HepG2 (cell line): ENCODE data around the gene RBM8A. TPM values are rescaled to one million over a fixed set of nuclear protein-coding genes. Genes with fewer than 3 reads are reported as not detected.
A peak's percentile ranks its signal among the peaks of the same experiment; 100 is the strongest.

Source experiments
- AHR ChIP-seq: IDR thresholded peaks from 2 replicates; pipeline ENCODE4 v1.6.1; 2018; ENCODE audit warnings: missing genetic modification reagents, missing compliant biosample characterization
- KDM6A ChIP-seq: IDR thresholded peaks from 2 replicates; pipeline ENCODE4 v1.6.1; 2016; ENCODE audit warnings: low read depth
- KMT2A ChIP-seq: sonication (generic); formaldehyde crosslinking; IDR thresholded peaks from 2 replicates; pipeline ENCODE4 v1.4.0; 2020; ENCODE audit warnings: missing genetic modification reagents
- MAZ ChIP-seq, 2 experiments: sonication (generic) in 1 of 2; formaldehyde crosslinking in 1 of 2; IDR thresholded peaks; 2 replicates each; pipeline versions ENCODE4 v1.5.0 to v1.6.1; 2012 to 2020; ENCODE audit warnings: low read depth in 2 of 2, mild to moderate bottlenecking in 2 of 2, borderline replicate concordance in 1 of 2, improper control_type of control experiment in 1 of 2, low read length in 1 of 2, missing genetic modification reagents in 1 of 2, moderate library complexity in 1 of 2
- NR2F1 ChIP-seq, 2 experiments: fragments of 450-650 bp in 1 of 2; formaldehyde crosslinking in 1 of 2; IDR thresholded peaks; 2 replicates each; pipeline versions ENCODE4 v1.5.0 to v1.6.1; 2016 to 2020; ENCODE audit warnings: mild to moderate bottlenecking in 1 of 2, missing compliant biosample characterization in 1 of 2, missing genetic modification reagents in 1 of 2, moderate library complexity in 1 of 2
- PHF21A ChIP-seq: sonication (generic); formaldehyde crosslinking; IDR thresholded peaks from 2 replicates; pipeline ENCODE4 v1.5.0; 2020; ENCODE audit warnings: mild to moderate bottlenecking, missing genetic modification reagents
- RBM22 ChIP-seq: fragments of 200-400 bp; formaldehyde crosslinking; optimal IDR thresholded peaks from 2 replicates; pipeline ENCODE3; 2017; ENCODE audit warnings: mild to moderate bottlenecking, low read length, moderate library complexity
- SMAD3 ChIP-seq: sonication (generic); formaldehyde crosslinking; IDR thresholded peaks from 2 replicates; pipeline ENCODE4 v1.4.0; 2020; ENCODE audit warnings: missing genetic modification reagents
- SMC3 ChIP-seq: IDR thresholded peaks from 2 replicates; pipeline ENCODE4 v1.6.1; 2011; ENCODE audit warnings: low read length, improper control_type of control experiment
- TFDP1 ChIP-seq: IDR thresholded peaks from 2 replicates; pipeline ENCODE4 v1.6.1; 2016; ENCODE audit warnings: missing compliant biosample characterization, missing genetic modification reagents, borderline replicate concordance
- TRAFD1 ChIP-seq: sonication (generic); formaldehyde crosslinking; IDR thresholded peaks from 2 replicates; pipeline ENCODE4 v1.5.1; 2020; ENCODE audit warnings: missing genetic modification reagents, mild to moderate bottlenecking, borderline replicate concordance
- ZNF101 ChIP-seq: sonication (generic); formaldehyde crosslinking; IDR thresholded peaks from 2 replicates; pipeline ENCODE4 v1.4.0; 2020; ENCODE audit warnings: mild to moderate bottlenecking, low read depth, missing genetic modification reagents, borderline replicate concordance
- ZNF251 ChIP-seq: sonication (generic); formaldehyde crosslinking; IDR thresholded peaks from 2 replicates; pipeline ENCODE4 v1.9.0; 2021; ENCODE audit warnings: mild to moderate bottlenecking, missing genetic modification reagents
- ZNF879 ChIP-seq: sonication (generic); formaldehyde crosslinking; IDR thresholded peaks from 2 replicates; pipeline ENCODE4 v1.8.1; 2023; ENCODE audit warnings: missing genetic modification reagents
- polyA plus RNA-seq, 8 experiments: library from polyadenylated mRNA; depleted of rRNA in 3 of 8; stranded (reverse) in 7 of 8; unstranded in 1 of 8; fragments of >200 nt; fragmentation: Illumina TruSeq in 4 of 8; extraction: Trizol in 4 of 8; gene quantifications; 2 replicates each; pipeline versions ENCODE4 v1.2.1 to v1.2.3, GENCODE V29; 2011 to 2016; ENCODE audit warnings: low read depth in 4 of 8, missing spikeins in 1 of 8, mixed read lengths in 1 of 8; ENCODE audit not compliant: insufficient read depth in 1 of 8
- total RNA-seq, 5 experiments: library from RNA; depleted of rRNA; stranded (reverse); fragments of >200 nt; fragmentation: Illumina TruSeq; extraction: Trizol; gene quantifications; 2 replicates each; pipeline ENCODE4 v1.2.3, GENCODE V29; 2016; ENCODE audit warnings: low read depth in 1 of 5
- TF ChIP-seq, protein P1 (sequence below): sonication (generic); formaldehyde crosslinking; IDR thresholded peaks from 2 replicates; pipeline ENCODE4 v1.4.0; 2020; ENCODE audit warnings: missing genetic modification reagents, mild to moderate bottlenecking, borderline replicate concordance
- TF ChIP-seq, protein P2 (sequence below): sonication (generic); formaldehyde crosslinking; IDR thresholded peaks from 2 replicates; pipeline ENCODE4 v1.8.0; 2022; ENCODE audit warnings: missing genetic modification reagents, mild to moderate bottlenecking, moderate library complexity, borderline replicate concordance
- TF ChIP-seq, protein P3 (sequence below): sonication (generic); formaldehyde crosslinking; IDR thresholded peaks from 2 replicates; pipeline ENCODE4 v1.4.0; 2020; ENCODE audit warnings: missing genetic modification reagents

Gene RBM8A
- total and polyA plus RNA-seq, 2 of the 13 experiments (the other 11 are each of a cell fraction or from before 2014, with no cell fraction given): 106 to 162 TPM

DNA sequence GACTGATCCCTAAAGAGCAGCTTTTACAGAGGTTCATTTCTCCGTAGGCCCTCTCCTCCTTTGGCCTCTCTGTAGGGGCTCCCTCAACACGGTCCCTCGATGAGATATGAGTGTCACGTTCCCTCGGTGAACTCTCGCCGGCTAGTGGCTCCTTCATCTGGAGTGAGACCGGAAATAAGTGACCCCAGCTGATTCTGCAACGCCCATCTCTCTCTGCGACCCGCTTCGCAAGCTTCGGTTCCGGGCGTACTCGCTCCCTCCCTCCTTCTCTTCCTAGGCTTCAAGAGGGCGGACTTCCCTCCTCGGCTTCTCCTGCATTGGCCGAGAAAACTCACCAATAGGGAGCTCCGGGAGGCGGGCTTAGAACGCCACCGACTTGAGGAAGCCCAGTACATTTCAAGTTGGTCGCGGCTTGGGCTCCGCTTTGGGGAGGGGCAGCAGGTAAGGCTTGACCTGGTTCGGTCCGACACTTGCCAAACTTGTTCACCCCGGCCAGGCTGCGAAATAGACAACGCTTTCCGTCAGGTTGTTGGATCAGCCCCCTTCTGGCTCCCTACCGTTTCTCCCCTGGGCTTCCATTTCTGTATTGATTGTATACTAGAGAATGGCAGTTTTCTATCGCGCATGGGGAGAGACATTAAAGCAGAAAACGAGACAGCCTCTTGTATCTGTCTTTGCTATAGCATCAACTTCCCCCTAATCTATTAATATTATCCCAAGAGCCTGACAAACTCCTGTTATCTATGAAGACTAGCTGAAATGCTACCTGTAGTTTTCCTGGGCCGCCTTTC is 37.2 kb upstream of the RBM8A start, which contains the start of the genes ANKRD34A and POLR3GL (continued):
- TF ChIP-seq NR2F1 (CRISPR knock-in tag; IDR thresholded peaks at IDR 0.05) (no peak), ZNF101 (CRISPR knock-in tag) (no peak), PHF21A (peak; percentile 49; the same call in 1 of the 2 replicates), RBM22 (no peak), ZNF879 (CRISPR knock-in tag) (no peak), MAZ (IDR thresholded peaks at IDR 0.05; ENCODE audit: borderline replicate concordance, low read depth, low read length) (peak; percentile 21; the same call in 1 of the 2 replicates), MAZ (CRISPR knock-in tag; IDR thresholded peaks at IDR 0.05; ENCODE audit: low read depth) (0 out of 2 replicates have a peak, but pooled peaks have one; percentile 52), SMC3 (peak; percentile 3; the same call in 1 of the 2 replicates), TFDP1 (CRISPR knock-in tag) (0 out of 2 replicates have a peak, but pooled peaks have one; percentile 27), KDM6A (CRISPR knock-in tag) (no peak), SMAD3 (CRISPR knock-in tag) (peak; percentile 59; the same call in 1 of the 2 replicates), TRAFD1 (no peak), AHR (CRISPR knock-in tag) (no peak), KMT2A (0 out of 2 replicates have a peak, but pooled peaks have one; percentile 52), ZNF251 (CRISPR knock-in tag) (no peak)
- TF ChIP-seq, protein P1, sequence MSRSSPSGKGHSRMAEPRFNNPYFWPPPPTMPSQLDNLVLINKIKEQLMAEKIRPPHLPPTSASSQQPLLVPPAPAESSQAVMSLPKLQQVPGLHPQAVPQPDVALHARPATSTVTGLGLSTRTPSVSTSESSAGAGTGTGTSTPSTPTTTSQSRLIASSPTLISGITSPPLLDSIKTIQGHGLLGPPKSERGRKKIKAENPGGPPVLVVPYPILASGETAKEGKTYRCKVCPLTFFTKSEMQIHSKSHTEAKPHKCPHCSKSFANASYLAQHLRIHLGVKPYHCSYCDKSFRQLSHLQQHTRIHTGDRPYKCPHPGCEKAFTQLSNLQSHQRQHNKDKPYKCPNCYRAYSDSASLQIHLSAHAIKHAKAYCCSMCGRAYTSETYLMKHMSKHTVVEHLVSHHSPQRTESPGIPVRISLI (CRISPR knock-in tag): no peak
- TF ChIP-seq, protein P2, sequence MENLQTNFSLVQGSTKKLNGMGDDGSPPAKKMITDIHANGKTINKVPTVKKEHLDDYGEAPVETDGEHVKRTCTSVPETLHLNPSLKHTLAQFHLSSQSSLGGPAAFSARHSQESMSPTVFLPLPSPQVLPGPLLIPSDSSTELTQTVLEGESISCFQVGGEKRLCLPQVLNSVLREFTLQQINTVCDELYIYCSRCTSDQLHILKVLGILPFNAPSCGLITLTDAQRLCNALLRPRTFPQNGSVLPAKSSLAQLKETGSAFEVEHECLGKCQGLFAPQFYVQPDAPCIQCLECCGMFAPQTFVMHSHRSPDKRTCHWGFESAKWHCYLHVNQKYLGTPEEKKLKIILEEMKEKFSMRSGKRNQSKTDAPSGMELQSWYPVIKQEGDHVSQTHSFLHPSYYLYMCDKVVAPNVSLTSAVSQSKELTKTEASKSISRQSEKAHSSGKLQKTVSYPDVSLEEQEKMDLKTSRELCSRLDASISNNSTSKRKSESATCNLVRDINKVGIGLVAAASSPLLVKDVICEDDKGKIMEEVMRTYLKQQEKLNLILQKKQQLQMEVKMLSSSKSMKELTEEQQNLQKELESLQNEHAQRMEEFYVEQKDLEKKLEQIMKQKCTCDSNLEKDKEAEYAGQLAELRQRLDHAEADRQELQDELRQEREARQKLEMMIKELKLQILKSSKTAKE: no peak
- TF ChIP-seq, protein P3, sequence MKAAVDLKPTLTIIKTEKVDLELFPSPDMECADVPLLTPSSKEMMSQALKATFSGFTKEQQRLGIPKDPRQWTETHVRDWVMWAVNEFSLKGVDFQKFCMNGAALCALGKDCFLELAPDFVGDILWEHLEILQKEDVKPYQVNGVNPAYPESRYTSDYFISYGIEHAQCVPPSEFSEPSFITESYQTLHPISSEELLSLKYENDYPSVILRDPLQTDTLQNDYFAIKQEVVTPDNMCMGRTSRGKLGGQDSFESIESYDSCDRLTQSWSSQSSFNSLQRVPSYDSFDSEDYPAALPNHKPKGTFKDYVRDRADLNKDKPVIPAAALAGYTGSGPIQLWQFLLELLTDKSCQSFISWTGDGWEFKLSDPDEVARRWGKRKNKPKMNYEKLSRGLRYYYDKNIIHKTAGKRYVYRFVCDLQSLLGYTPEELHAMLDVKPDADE: no peak
